A549 (cell line): ENCODE data around the gene NGRN. TPM values are rescaled to one million over a fixed set of nuclear protein-coding genes. Genes with fewer than 3 reads are reported as not detected.

Source experiments
- ATAC-seq, 2 experiments: fragments of 200-7000 bp in 1 of 2; fragments of >200 bp in 1 of 2; cut with Nextera tagmentation in 1 of 2; cut with Tn5 transposase in 1 of 2; 3 replicates each; pipeline versions ENCODE4 v1.8.0 to v1.9.1; 2018 to 2020; ENCODE audit warnings: mild to moderate bottlenecking in 1 of 2, moderate library complexity in 1 of 2
- CTCF ChIA-PET: fragments of 300-600 bp; sonication (Branson Sonifier 250); formaldehyde crosslinking; extraction: SDS; loops from one replicate; lab custom pipeline; 2021; ENCODE audit warnings: antibody characterized with exemption, inconsistent platforms; lab: Yijun Ruan, JAX
- POLR2A ChIA-PET: fragments of 350-600 bp; formaldehyde crosslinking; extraction: SDS; loops from one replicate; lab custom pipeline; 2021; ENCODE audit warnings: antibody characterized with exemption, inconsistent platforms; lab: Yijun Ruan, JAX
- DNase-seq, 2 experiments: peaks; one replicate each; pipeline versions ENCODE4 v3.0.0 to v3.0.0-alpha.2; 2011 to 2016; ENCODE audit warnings: low read depth in 1 of 2, low spot score in 1 of 2
- FAIRE-seq: peaks from 2 replicates; lab custom pipeline; 2011; peaks lifted over from hg19 to GRCh38; lab: Jason Lieb, UNC
- H3K27ac ChIP-seq, 2 experiments: fragments of >200 bp; sonication (Bioruptor Twin); formaldehyde crosslinking; 3 replicates each; pipeline ENCODE4 v1.5.1; 2016 to 2017
- H3K4me1 ChIP-seq: fragments of >200 bp; sonication (Bioruptor Twin); formaldehyde crosslinking; 3 replicates; pipeline ENCODE4 v1.6.1; 2016
- H3K4me2 ChIP-seq: fragments of >200 bp; sonication (Bioruptor Twin); formaldehyde crosslinking; 3 replicates; pipeline ENCODE4 v1.6.1; 2016
- H3K4me3 ChIP-seq: fragments of >200 bp; sonication (Bioruptor Twin); formaldehyde crosslinking; 3 replicates; pipeline ENCODE4 v1.5.1; 2016
- H3K9me3 ChIP-seq: fragments of >200 bp; sonication (Bioruptor Twin); formaldehyde crosslinking; 3 replicates; pipeline ENCODE4 v1.6.1; 2016
- BHLHE40 ChIP-seq: IDR thresholded peaks from 2 replicates; pipeline ENCODE4 v1.6.1; 2012; ENCODE audit warnings: low read depth, low read length, inconsistent platforms
- CBX8 ChIP-seq: fragments of 200-600 bp; sonication (generic); IDR thresholded peaks from 2 replicates; pipeline ENCODE4 v1.6.1; 2016
- CHD2 ChIP-seq: fragments of 150-350 bp; IDR thresholded peaks from 2 replicates; pipeline ENCODE4 v1.6.1; 2014; ENCODE audit warnings: low read length; ENCODE audit not compliant: partially characterized antibody
- EHF ChIP-seq: fragments of 250-450 bp; sonication (Bioruptor Pico); IDR thresholded peaks from 2 replicates; pipeline ENCODE4 v1.5.0; 2020; ENCODE audit warnings: mild to moderate bottlenecking
- ESRRA ChIP-seq: fragments of 150-350 bp; IDR thresholded peaks from 2 replicates; pipeline ENCODE4 v1.6.1; 2014; ENCODE audit warnings: mild to moderate bottlenecking, low read length, borderline replicate concordance
- FOXS1 ChIP-seq: fragments of 250-450 bp; sonication (Bioruptor Pico); IDR thresholded peaks from 2 replicates; pipeline ENCODE4 v1.5.0; 2020; ENCODE audit warnings: mild to moderate bottlenecking, moderate library complexity
- HEYL ChIP-seq: fragments of 250-450 bp; sonication (Bioruptor Pico); IDR thresholded peaks from 2 replicates; pipeline ENCODE4 v1.8.0; 2021; ENCODE audit warnings: mild to moderate bottlenecking, moderate library complexity
- HMGXB4 ChIP-seq: fragments of 250-450 bp; sonication (Bioruptor Pico); IDR thresholded peaks from 2 replicates; pipeline ENCODE4 v1.5.0; 2021; ENCODE audit warnings: mild to moderate bottlenecking, moderate library complexity, borderline replicate concordance
- HOXA7 ChIP-seq: fragments of 250-450 bp; sonication (Bioruptor Pico); IDR thresholded peaks from 2 replicates; pipeline ENCODE4 v1.5.0; 2020; ENCODE audit warnings: mild to moderate bottlenecking, moderate library complexity
- HOXB13 ChIP-seq: fragments of 250-450 bp; sonication (Bioruptor Pico); IDR thresholded peaks from 2 replicates; pipeline ENCODE4 v1.5.0; 2020; ENCODE audit warnings: low read depth, mild to moderate bottlenecking, moderate library complexity
- HOXB5 ChIP-seq: fragments of 250-450 bp; sonication (Bioruptor Pico); IDR thresholded peaks from 2 replicates; pipeline ENCODE4 v1.5.0; 2020; ENCODE audit warnings: mild to moderate bottlenecking, moderate library complexity
- KDM5A ChIP-seq: fragments of 200-600 bp; sonication (generic); IDR thresholded peaks from 2 replicates; pipeline ENCODE4 v1.6.1; 2016; ENCODE audit warnings: antibody characterized with exemption, mild to moderate bottlenecking
- MAZ ChIP-seq: fragments of 150-350 bp; IDR thresholded peaks from 2 replicates; pipeline ENCODE4 v1.6.1; 2014; ENCODE audit warnings: antibody characterized with exemption, low read depth, low read length, borderline replicate concordance
- MYC ChIP-seq: IDR thresholded peaks from 2 replicates; pipeline ENCODE4 v1.6.1; 2012; ENCODE audit warnings: mild to moderate bottlenecking, inconsistent platforms, low read length, improper control_type of control experiment, borderline replicate concordance
- NFE2L2 ChIP-seq: fragments of 150-350 bp; conservative IDR thresholded peaks from 2 replicates; pipeline ENCODE4 v1.6.1; 2014; ENCODE audit warnings: low read length
- NPAS2 ChIP-seq: fragments of 250-450 bp; sonication (Bioruptor Pico); IDR thresholded peaks from 2 replicates; pipeline ENCODE4 v1.8.0; 2022; ENCODE audit warnings: mild to moderate bottlenecking, moderate library complexity, borderline replicate concordance
- PHF8 ChIP-seq: fragments of 200-600 bp; sonication (generic); IDR thresholded peaks from 2 replicates; pipeline ENCODE4 v1.6.1; 2016; ENCODE audit warnings: low read depth, mild to moderate bottlenecking, antibody characterized with exemption, moderate library complexity, borderline replicate concordance
- RARB ChIP-seq: fragments of 250-450 bp; sonication (Bioruptor Pico); IDR thresholded peaks from 2 replicates; pipeline ENCODE4 v1.8.0; 2021; ENCODE audit warnings: mild to moderate bottlenecking, moderate library complexity
- RCOR1 ChIP-seq: fragments of 150-350 bp; IDR thresholded peaks from 2 replicates; pipeline ENCODE4 v1.6.1; 2014; ENCODE audit warnings: antibody characterized with exemption, low read length, low read depth
- RFX5 ChIP-seq: fragments of 450-650 bp; IDR thresholded peaks from 2 replicates; pipeline ENCODE4 v1.7.1; 2014; ENCODE audit warnings: antibody characterized with exemption, mild to moderate bottlenecking, moderate library complexity
- TP53 ChIP-seq: fragments of 250-450 bp; sonication (Bioruptor Pico); IDR thresholded peaks from 2 replicates; pipeline ENCODE4 v1.5.0; 2021; ENCODE audit warnings: mild to moderate bottlenecking, moderate library complexity
- ZC3H11A ChIP-seq: fragments of 450-650 bp; IDR thresholded peaks from 2 replicates; pipeline ENCODE4 v1.6.1; 2014; ENCODE audit warnings: antibody characterized with exemption, mild to moderate bottlenecking
- WGBS: methylation state at CpG from one replicate; pipeline ENCODE4 v1.1.6; 2017; ENCODE audit errors: missing lambda C conversion rate; 5-methylcytosine and 5-hydroxymethylcytosine counted together
- polyA plus RNA-seq, 4 experiments: library from polyadenylated mRNA; depleted of rRNA in 3 of 4; stranded (reverse); fragments of >200 nt; fragmentation: RNase III in 1 of 4; extraction: RNeasy Plus Mini Kit Qiagen cat#74134 plus additional on column Dnase treatment in 1 of 4; gene quantifications; 2 replicates in 3 of 4; 3 replicates in 1 of 4; pipeline ENCODE4 v1.2.3, GENCODE V29; 2011 to 2017
- TF ChIP-seq, protein P1 (sequence below): IDR thresholded peaks from 2 replicates; pipeline ENCODE4 v1.6.1; 2012
- TF ChIP-seq, protein P2 (sequence below): fragments of 200-600 bp; sonication (generic); IDR thresholded peaks from 2 replicates; pipeline ENCODE4 v1.6.1; 2016; ENCODE audit warnings: antibody characterized with exemption, mild to moderate bottlenecking, moderate library complexity
- TF ChIP-seq, protein P3 (sequence below): fragments of 450-650 bp; IDR thresholded peaks from 2 replicates; pipeline ENCODE4 v1.6.1; 2014; ENCODE audit warnings: antibody characterized with exemption
- TF ChIP-seq, protein P4 (sequence below): fragments of >200 bp; sonication (Bioruptor Twin); formaldehyde crosslinking; IDR thresholded peaks from 3 replicates; pipeline ENCODE4 v1.5.1; 2016

Gene NGRN
- polyA plus RNA-seq, 2 of the 4 experiments (the other 2 are of a cell fraction): 83.2 to 159 TPM

- H3K4me3 ChIP-seq: no peak overlapping the region
- DNase-seq (no peak), ATAC-seq (no peak; a peak in 1 of 6 replicates), FAIRE-seq (no peak)
- H3K9me3 ChIP-seq: no peaks in the 10 kb centered on the region
- ChIA-PET POLR2A (no interaction called here), CTCF (interaction anchor here (0.7 to 4.5 kb wide), 24 partner anchors 11 to 530 kb away, joined by 3 to 30 read pairs (median 4); partner anchors contain the start of genes CIB1, GDPGP1 and TTLL13)
- no peak overlapping the region for H3K27ac ChIP-seq
- WGBS: 69% methylated on average over 5 of the region's 5 CpGs
- TF ChIP-seq HOXB13 (CRISPR knock-in tag) (no peak), NPAS2 (CRISPR knock-in tag) (no peak), MAZ (no peak), RCOR1 (no peak), MYC (no peak), ZC3H11A (no peak), EHF (no peak), RARB (CRISPR knock-in tag) (no peak), TP53 (CRISPR knock-in tag) (no peak), HEYL (no peak), RFX5 (no peak), HMGXB4 (CRISPR knock-in tag) (no peak), HOXA7 (CRISPR knock-in tag) (no peak)
- TF ChIP-seq, protein P1, sequence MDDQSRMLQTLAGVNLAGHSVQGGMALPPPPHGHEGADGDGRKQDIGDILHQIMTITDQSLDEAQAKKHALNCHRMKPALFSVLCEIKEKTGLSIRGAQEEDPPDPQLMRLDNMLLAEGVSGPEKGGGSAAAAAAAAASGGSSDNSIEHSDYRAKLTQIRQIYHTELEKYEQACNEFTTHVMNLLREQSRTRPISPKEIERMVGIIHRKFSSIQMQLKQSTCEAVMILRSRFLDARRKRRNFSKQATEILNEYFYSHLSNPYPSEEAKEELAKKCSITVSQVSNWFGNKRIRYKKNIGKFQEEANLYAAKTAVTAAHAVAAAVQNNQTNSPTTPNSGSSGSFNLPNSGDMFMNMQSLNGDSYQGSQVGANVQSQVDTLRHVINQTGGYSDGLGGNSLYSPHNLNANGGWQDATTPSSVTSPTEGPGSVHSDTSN: no peak
- H3K4me2 ChIP-seq: no peak overlapping the region
- H3K4me1 ChIP-seq: no peaks in the 10 kb centered on the region
Measured at GRCh38 chr15:90287101-90287500, 21.6 kb downstream of the NGRN start.

DNA sequence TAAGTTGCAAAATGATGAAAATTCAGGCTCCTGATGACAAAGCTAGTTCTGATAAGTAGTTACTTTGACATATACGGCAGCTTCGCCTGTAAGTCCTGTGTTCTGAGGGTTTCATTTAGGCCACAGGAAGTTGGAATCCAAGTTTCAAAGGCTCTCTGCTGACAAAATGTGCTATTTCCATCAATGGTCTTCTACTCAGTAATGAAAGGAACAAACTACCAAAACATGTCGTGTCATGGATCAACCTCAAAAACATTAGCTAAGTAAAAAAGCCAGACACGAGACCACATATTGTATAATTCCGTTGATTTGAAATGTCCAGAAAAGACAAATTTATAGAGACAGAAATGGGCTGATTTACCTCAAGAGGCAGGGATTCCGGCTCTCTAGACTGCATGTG lies 22.5 kb downstream of the NGRN start:
- ATAC-seq (no peak), FAIRE-seq (no peak), DNase-seq (no peak)
- no peak overlapping the region for H3K4me2 ChIP-seq
- ChIA-PET POLR2A (interaction anchor here (0.6 kb wide), 1 partner anchor 637 kb away, joined by 4 read pairs; no protein-coding TSS in a partner anchor), CTCF (interaction anchor here (1.1 to 4.5 kb wide), 9 partner anchors 13 to 147 kb away, joined by 3 to 30 read pairs (median 7); partner anchors contain the start of genes CIB1, GDPGP1 and TTLL13)
- no peak overlapping the region for H3K27ac ChIP-seq
- H3K4me1 ChIP-seq: no peaks in the 10 kb centered on the region
- 89% methylated on average over 6 of the region's 6 CpGs for WGBS
- H3K9me3 ChIP-seq: no peaks in the 10 kb centered on the region
- TF ChIP-seq MAZ (no peak), ZC3H11A (no peak), CBX8 (no peak), PHF8 (no peak), HOXB5 (no peak), HOXB13 (CRISPR knock-in tag) (no peak), ESRRA (no peak), CHD2 (no peak), BHLHE40 (no peak), NFE2L2 (no peak), KDM5A (no peak), FOXS1 (CRISPR knock-in tag) (no peak)
- TF ChIP-seq, protein P2, sequence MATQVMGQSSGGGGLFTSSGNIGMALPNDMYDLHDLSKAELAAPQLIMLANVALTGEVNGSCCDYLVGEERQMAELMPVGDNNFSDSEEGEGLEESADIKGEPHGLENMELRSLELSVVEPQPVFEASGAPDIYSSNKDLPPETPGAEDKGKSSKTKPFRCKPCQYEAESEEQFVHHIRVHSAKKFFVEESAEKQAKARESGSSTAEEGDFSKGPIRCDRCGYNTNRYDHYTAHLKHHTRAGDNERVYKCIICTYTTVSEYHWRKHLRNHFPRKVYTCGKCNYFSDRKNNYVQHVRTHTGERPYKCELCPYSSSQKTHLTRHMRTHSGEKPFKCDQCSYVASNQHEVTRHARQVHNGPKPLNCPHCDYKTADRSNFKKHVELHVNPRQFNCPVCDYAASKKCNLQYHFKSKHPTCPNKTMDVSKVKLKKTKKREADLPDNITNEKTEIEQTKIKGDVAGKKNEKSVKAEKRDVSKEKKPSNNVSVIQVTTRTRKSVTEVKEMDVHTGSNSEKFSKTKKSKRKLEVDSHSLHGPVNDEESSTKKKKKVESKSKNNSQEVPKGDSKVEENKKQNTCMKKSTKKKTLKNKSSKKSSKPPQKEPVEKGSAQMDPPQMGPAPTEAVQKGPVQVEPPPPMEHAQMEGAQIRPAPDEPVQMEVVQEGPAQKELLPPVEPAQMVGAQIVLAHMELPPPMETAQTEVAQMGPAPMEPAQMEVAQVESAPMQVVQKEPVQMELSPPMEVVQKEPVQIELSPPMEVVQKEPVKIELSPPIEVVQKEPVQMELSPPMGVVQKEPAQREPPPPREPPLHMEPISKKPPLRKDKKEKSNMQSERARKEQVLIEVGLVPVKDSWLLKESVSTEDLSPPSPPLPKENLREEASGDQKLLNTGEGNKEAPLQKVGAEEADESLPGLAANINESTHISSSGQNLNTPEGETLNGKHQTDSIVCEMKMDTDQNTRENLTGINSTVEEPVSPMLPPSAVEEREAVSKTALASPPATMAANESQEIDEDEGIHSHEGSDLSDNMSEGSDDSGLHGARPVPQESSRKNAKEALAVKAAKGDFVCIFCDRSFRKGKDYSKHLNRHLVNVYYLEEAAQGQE: no peak
- TF ChIP-seq, protein P3, sequence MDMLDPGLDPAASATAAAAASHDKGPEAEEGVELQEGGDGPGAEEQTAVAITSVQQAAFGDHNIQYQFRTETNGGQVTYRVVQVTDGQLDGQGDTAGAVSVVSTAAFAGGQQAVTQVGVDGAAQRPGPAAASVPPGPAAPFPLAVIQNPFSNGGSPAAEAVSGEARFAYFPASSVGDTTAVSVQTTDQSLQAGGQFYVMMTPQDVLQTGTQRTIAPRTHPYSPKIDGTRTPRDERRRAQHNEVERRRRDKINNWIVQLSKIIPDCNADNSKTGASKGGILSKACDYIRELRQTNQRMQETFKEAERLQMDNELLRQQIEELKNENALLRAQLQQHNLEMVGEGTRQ: no peak
- TF ChIP-seq, protein P4, sequence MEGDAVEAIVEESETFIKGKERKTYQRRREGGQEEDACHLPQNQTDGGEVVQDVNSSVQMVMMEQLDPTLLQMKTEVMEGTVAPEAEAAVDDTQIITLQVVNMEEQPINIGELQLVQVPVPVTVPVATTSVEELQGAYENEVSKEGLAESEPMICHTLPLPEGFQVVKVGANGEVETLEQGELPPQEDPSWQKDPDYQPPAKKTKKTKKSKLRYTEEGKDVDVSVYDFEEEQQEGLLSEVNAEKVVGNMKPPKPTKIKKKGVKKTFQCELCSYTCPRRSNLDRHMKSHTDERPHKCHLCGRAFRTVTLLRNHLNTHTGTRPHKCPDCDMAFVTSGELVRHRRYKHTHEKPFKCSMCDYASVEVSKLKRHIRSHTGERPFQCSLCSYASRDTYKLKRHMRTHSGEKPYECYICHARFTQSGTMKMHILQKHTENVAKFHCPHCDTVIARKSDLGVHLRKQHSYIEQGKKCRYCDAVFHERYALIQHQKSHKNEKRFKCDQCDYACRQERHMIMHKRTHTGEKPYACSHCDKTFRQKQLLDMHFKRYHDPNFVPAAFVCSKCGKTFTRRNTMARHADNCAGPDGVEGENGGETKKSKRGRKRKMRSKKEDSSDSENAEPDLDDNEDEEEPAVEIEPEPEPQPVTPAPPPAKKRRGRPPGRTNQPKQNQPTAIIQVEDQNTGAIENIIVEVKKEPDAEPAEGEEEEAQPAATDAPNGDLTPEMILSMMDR: no peak
- no peak overlapping the region for H3K4me3 ChIP-seq
